ENCODE data around the gene RERE.

DNA sequence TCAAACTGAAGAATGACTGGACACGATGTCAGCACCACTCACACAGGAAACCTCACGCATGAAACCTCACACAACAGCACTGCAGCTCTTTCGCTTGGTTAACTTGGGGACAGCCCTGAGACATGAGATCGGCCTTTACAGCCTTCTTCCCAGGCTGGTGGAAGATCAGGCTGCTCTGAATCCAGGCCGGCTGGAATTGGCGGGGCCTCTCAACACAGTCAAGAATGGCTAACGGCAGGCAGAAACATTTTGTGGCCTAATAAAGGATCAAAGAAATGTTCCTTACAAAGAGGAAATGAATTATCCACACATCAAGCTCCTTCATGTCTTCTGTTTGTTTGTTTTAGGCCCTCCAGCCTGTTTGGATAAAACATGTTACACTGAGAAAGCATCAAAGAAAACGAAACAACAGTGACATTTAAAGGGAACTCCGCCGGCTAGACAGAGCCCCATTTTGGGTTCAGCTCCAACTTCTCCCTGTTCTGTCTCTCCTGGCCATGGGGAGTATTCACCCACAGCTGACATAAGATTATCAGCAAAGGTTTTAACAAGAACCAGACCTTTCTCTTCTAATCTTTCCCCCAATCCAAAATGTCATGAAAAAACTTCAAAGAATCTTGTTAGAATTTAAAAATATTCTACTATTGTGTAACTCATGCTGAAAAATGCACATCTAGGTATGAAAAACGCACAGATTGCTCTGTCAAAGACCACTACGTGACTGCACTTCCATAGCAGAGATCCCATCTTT is 368.4 kb downstream of the RERE start:
- TF ChIP-seq POLR2A (IDR thresholded peaks at IDR 0.05): no peak
- TF ChIP-seq, protein P1, sequence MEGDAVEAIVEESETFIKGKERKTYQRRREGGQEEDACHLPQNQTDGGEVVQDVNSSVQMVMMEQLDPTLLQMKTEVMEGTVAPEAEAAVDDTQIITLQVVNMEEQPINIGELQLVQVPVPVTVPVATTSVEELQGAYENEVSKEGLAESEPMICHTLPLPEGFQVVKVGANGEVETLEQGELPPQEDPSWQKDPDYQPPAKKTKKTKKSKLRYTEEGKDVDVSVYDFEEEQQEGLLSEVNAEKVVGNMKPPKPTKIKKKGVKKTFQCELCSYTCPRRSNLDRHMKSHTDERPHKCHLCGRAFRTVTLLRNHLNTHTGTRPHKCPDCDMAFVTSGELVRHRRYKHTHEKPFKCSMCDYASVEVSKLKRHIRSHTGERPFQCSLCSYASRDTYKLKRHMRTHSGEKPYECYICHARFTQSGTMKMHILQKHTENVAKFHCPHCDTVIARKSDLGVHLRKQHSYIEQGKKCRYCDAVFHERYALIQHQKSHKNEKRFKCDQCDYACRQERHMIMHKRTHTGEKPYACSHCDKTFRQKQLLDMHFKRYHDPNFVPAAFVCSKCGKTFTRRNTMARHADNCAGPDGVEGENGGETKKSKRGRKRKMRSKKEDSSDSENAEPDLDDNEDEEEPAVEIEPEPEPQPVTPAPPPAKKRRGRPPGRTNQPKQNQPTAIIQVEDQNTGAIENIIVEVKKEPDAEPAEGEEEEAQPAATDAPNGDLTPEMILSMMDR (IDR thresholded peaks at IDR 0.05): no peak

All from heart left ventricle (tissue), 13 donors.